Fibroblast of pulmonary artery (primary cell): ENCODE measurements around the gene DSG4.

Experiments used
- DNase-seq: peaks from one replicate; pipeline ENCODE4 v3.0.0-alpha.2; 2010; ENCODE audit warnings: low read depth
- H3K4me3 ChIP-seq: replicated peaks from 2 replicates; pipeline ENCODE4 v1.5.1; 2011; ENCODE audit warnings: low read depth, mild to moderate bottlenecking, control low read depth, low read length, moderate library complexity
- TF ChIP-seq, protein P1 (sequence below): IDR thresholded peaks from 2 replicates; pipeline ENCODE4 v1.5.1; 2011; ENCODE audit warnings: mild to moderate bottlenecking, control low read depth, low read length, inconsistent platforms; ENCODE audit errors: missing control alignments

Gene DSG4

GRCh38 chr18:31420032-31420431, 43.5 kb downstream of the DSG4 start:
- no peak for DNase-seq
- no peak overlapping the region for H3K4me3 ChIP-seq
- TF ChIP-seq, protein P1, sequence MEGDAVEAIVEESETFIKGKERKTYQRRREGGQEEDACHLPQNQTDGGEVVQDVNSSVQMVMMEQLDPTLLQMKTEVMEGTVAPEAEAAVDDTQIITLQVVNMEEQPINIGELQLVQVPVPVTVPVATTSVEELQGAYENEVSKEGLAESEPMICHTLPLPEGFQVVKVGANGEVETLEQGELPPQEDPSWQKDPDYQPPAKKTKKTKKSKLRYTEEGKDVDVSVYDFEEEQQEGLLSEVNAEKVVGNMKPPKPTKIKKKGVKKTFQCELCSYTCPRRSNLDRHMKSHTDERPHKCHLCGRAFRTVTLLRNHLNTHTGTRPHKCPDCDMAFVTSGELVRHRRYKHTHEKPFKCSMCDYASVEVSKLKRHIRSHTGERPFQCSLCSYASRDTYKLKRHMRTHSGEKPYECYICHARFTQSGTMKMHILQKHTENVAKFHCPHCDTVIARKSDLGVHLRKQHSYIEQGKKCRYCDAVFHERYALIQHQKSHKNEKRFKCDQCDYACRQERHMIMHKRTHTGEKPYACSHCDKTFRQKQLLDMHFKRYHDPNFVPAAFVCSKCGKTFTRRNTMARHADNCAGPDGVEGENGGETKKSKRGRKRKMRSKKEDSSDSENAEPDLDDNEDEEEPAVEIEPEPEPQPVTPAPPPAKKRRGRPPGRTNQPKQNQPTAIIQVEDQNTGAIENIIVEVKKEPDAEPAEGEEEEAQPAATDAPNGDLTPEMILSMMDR: no peak

GRCh38 chr18:31420524-31420923, 43.9 kb downstream of the DSG4 start:
- H3K4me3 ChIP-seq: no peak overlapping the region
- no peak for DNase-seq
- TF ChIP-seq, protein P1: no peak

DNA sequence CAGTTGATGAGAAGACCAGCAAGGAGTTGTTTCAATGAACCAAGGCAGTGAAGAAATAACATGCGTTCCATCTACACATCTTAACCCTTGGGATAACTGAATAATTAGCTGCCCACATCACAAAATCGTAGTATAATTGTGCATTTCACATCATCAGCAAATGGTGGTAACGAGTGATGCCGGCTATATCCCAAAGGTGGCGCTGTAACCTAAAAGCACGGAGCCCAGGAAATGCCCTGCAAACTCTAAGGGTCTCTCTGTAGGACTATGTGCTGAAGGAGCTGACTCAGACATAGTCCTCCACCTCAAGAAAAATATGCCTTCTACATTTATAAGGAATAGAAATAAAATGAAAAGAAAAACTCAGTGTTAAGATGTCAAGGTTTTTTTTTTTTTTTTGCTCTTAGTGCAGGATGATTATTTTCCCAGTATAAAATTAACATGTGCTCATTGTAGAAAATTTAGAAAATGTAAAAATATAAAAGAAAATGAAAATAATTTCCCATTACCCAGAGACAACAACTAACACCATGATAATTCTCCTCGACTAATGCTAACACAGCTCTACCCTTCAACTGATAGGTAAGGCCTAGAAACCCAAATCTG, 47.9 kb downstream of the DSG4 start:
- TF ChIP-seq, protein P1: peak; percentile 95
- peak; percentile 68 for DNase-seq
- no peak overlapping the region for H3K4me3 ChIP-seq

DNA sequence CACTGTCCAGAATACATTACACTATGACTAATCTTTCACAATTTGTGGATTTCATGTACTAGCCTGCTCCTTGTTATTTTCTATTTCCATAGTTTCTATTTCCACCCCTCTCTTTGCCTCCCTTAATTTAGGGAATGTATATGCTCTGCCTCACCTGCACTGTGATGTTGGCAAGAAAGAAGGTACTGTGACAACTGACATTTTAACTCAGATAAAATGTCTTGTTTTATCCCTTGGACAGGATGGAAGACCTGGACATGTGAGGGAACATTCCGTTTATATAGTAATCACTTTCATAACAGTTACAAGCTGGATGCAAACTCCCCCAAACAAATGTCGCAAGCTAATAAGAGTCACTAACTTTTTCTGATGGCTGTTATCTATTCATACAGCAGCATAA, 49.4 kb downstream of the DSG4 start:
- H3K4me3 ChIP-seq: no peak overlapping the region
- TF ChIP-seq, protein P1: no peak
- DNase-seq: no peak

- TF ChIP-seq, protein P1: no peak
- H3K4me3 ChIP-seq: no peak overlapping the region
These were observed 50.4 kb downstream of the DSG4 start for GRCh38 chr18:31426871-31427406.

GRCh38 chr18:31428211-31428610, 51.6 kb downstream of the DSG4 start:
- DNase-seq: no peak
- H3K4me3 ChIP-seq: no peak overlapping the region
- TF ChIP-seq, protein P1: no peak

More at GRCh38 chr18:31426871-31427406, 50.4 kb downstream of the DSG4 start:
- DNase-seq: no peak

DNA sequence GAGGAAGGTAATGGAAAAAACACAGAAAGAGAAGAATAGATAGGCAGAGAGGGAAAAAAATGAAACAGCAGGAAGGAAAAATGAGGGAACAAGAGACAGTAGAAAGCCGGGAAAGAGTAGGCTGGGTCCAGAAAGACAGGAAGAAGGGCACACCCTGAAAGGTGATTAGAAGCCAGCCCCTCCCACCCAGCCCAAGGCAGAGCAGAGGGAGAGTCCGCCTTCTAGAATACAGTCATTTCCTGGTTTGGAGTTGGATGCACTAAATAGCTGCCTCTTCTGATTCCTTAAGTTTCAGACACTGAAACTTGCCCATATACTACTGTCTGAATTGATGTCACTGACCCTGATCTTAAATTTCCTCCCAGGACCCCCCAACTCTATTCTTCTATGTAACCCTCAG, 53.0 kb downstream of the DSG4 start:
- no peak for DNase-seq
- TF ChIP-seq, protein P1: no peak
- no peak overlapping the region for H3K4me3 ChIP-seq
